ENCODE data around the gene ST7. TPM values are rescaled to one million over a fixed set of nuclear protein-coding genes. Genes with fewer than 3 reads are reported as not detected.

Gene ST7
- polyA plus RNA-seq, 1 donor (not counting 4 experiments of a cell fraction or from before 2014, with no cell fraction given) = 16.9 TPM

GRCh38 chr7:116924741-116925140 is 28.6 kb upstream of the ST7 start:
- dilution Hi-C loops (cut with MboI; ENCODE audit: extremely low pct_ligation_motif_present, low sequenced_read_pairs) = no loop called here
- no peak for TF ChIP-seq EZH2 (IDR thresholded peaks at IDR 0.05; ENCODE audit: low read length)

DNA sequence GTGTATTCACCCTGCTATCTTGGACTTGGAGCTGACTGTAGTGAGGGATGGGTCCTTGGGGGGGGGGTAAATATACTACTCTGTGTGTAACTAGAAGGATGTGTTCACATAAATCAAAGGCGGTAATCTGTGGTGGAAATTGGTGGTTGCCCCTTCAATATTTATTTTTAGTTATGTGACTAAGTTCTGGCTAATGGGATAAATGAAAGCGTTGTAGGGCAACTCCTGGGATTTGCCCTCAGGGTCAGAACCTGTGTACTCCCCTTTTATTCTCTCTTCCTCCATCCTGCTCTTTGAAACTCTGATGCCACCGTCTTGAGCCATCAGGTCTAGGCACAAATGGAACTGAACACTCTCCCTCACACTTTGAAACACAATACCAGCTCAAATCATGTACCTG is 24.3 kb upstream of the ST7 start:
- H4K20me1 ChIP-seq (ENCODE audit: control insufficient read depth, extremely low read depth, insufficient read depth, low read length) = no peaks in the 10 kb centered on the region
- no peak overlapping the region for H3K27ac ChIP-seq (ENCODE audit: control insufficient read depth, insufficient read depth, low read length)
- H3K4me3 ChIP-seq (ENCODE audit: control insufficient read depth in 2 of 3, extremely low read depth in 1 of 3, insufficient read depth in 2 of 3, low read depth in 1 of 3, low read length in 3 of 3) = no peak overlapping the region
- H3K79me2 ChIP-seq (ENCODE audit: control insufficient read depth, insufficient read depth, low read length) = no peaks in the 10 kb centered on the region
- H3K9me3 ChIP-seq (ENCODE audit: control insufficient read depth, low read depth, low read length) = no peaks in the 10 kb centered on the region
- no peaks in the 10 kb centered on the region for H3K9me1 ChIP-seq (ENCODE audit: control insufficient read depth, extremely low read depth, insufficient read depth, low read length)
- H3K9ac ChIP-seq (ENCODE audit: control insufficient read depth, extremely low read depth, insufficient read depth, low read length) = no peak overlapping the region
- H3K4me1 ChIP-seq (ENCODE audit: control insufficient read depth, extremely low read depth, insufficient read depth, low read length) = peaks cover 2% of the 10 kb centered on the region
- H3K27me3 ChIP-seq (ENCODE audit: control insufficient read depth, extremely low read depth, insufficient read depth, low read length) = no peaks in the 10 kb centered on the region
- TF ChIP-seq EZH2 (IDR thresholded peaks at IDR 0.05; ENCODE audit: low read length) (no peak), CTCF (optimal IDR thresholded peaks at IDR 0.05 in 1 of 3, IDR thresholded peaks at IDR 0.05 in 1 of 3, conservative IDR thresholded peaks at IDR 0.05 in 1 of 3; ENCODE audit: extremely low read depth in 1 of 3, insufficient read depth in 2 of 3, low read length in 3 of 3) (no peak)
- no peak for FAIRE-seq
- H2AFZ ChIP-seq (ENCODE audit: control insufficient read depth, low read length) = no peak overlapping the region
- no peak for DNase-seq (ENCODE audit: low read depth, low spot score)
- no peaks in the 10 kb centered on the region for H3K36me3 ChIP-seq (ENCODE audit: control insufficient read depth in 2 of 2, extremely low read depth in 1 of 2, insufficient read depth in 2 of 2, low read length in 2 of 2)
- dilution Hi-C loops (cut with MboI; ENCODE audit: extremely low pct_ligation_motif_present, low sequenced_read_pairs) = no loop called here
- H3K4me2 ChIP-seq (ENCODE audit: control insufficient read depth, extremely low read depth, insufficient read depth, low read depth, low read length) = no peak overlapping the region

More at GRCh38 chr7:116924741-116925140, 28.6 kb upstream of the ST7 start:
- DNase-seq (ENCODE audit: low read depth, low spot score) = no peak
- no peak overlapping the region for H3K27ac ChIP-seq (ENCODE audit: control insufficient read depth, insufficient read depth, low read length)
- H3K36me3 ChIP-seq (ENCODE audit: control insufficient read depth in 2 of 2, extremely low read depth in 1 of 2, insufficient read depth in 2 of 2, low read length in 2 of 2) = peaks cover 0 to 4% of the 10 kb centered on the region in 2 experiments
- no peaks in the 10 kb centered on the region for H3K4me1 ChIP-seq (ENCODE audit: control insufficient read depth, extremely low read depth, insufficient read depth, low read length)
- H3K9me3 ChIP-seq (ENCODE audit: control insufficient read depth, low read depth, low read length) = no peaks in the 10 kb centered on the region
- no peaks in the 10 kb centered on the region for H3K9me1 ChIP-seq (ENCODE audit: control insufficient read depth, extremely low read depth, insufficient read depth, low read length)
- no peak overlapping the region for H3K9ac ChIP-seq (ENCODE audit: control insufficient read depth, extremely low read depth, insufficient read depth, low read length)
- no peaks in the 10 kb centered on the region for H3K79me2 ChIP-seq (ENCODE audit: control insufficient read depth, insufficient read depth, low read length)
- H3K27me3 ChIP-seq (ENCODE audit: control insufficient read depth, extremely low read depth, insufficient read depth, low read length) = no peaks in the 10 kb centered on the region
- no peak for FAIRE-seq
- no peak overlapping the region for H2AFZ ChIP-seq (ENCODE audit: control insufficient read depth, low read length)
- no peaks in the 10 kb centered on the region for H4K20me1 ChIP-seq (ENCODE audit: control insufficient read depth, extremely low read depth, insufficient read depth, low read length)
- H3K4me2 ChIP-seq (ENCODE audit: control insufficient read depth, extremely low read depth, insufficient read depth, low read depth, low read length) = no peak overlapping the region
- no peak overlapping the region for H3K4me3 ChIP-seq (ENCODE audit: control insufficient read depth in 2 of 3, extremely low read depth in 1 of 3, insufficient read depth in 2 of 3, low read depth in 1 of 3, low read length in 3 of 3)
